ENCODE results near the gene ZC3H12D.

ZC3H12D gene

GRCh38 chr6:149439626-149440025, 45.2 kb downstream of the ZC3H12D start:
- TF ChIP-seq TCF4 (CRISPR knock-in tag; IDR thresholded peaks at IDR 0.05; ENCODE audit: borderline replicate concordance) (no peak), ZNF70 (CRISPR knock-in tag; IDR thresholded peaks at IDR 0.05) (no peak), ISL1 (CRISPR knock-in tag; IDR thresholded peaks at IDR 0.05) (no peak), TOX (CRISPR knock-in tag; IDR thresholded peaks at IDR 0.05; ENCODE audit: borderline replicate concordance) (no peak)
- ATAC-seq, result no peak

GRCh38 chr6:149438855-149439254, 46.0 kb downstream of the ZC3H12D start:
- TF ChIP-seq ISL1 (CRISPR knock-in tag; IDR thresholded peaks at IDR 0.05) (no peak), GLIS3 (CRISPR knock-in tag; IDR thresholded peaks at IDR 0.05) (no peak), SNAI2 (CRISPR knock-in tag; IDR thresholded peaks at IDR 0.05) (no peak), ZFP3 (CRISPR knock-in tag; IDR thresholded peaks at IDR 0.05) (no peak), ESRRG (CRISPR knock-in tag; IDR thresholded peaks at IDR 0.05) (no peak)
- no peak for ATAC-seq

GRCh38 chr6:149437212-149437611, 47.6 kb downstream of the ZC3H12D start:
- ATAC-seq, result no peak

GRCh38 chr6:149436647-149437046, 48.2 kb downstream of the ZC3H12D start:
- ATAC-seq, result no peak
- TF ChIP-seq ZC3H10 (CRISPR knock-in tag; IDR thresholded peaks at IDR 0.05), result no peak
- no peak for TF ChIP-seq CSRNP3 (CRISPR knock-in tag; IDR thresholded peaks at IDR 0.05)
- TF ChIP-seq ESRRG (CRISPR knock-in tag; IDR thresholded peaks at IDR 0.05), result no peak
- TF ChIP-seq RARB (CRISPR knock-in tag; IDR thresholded peaks at IDR 0.05), result no peak

More at GRCh38 chr6:149437212-149437611, 47.6 kb downstream of the ZC3H12D start:
- TF ChIP-seq ZNF8 (CRISPR knock-in tag; IDR thresholded peaks at IDR 0.05) (no peak), CSDC2 (CRISPR knock-in tag; IDR thresholded peaks at IDR 0.05) (no peak), CREB5 (CRISPR knock-in tag; IDR thresholded peaks at IDR 0.05; ENCODE audit: low read depth) (no peak), ZC3H10 (CRISPR knock-in tag; IDR thresholded peaks at IDR 0.05) (no peak), ZNF70 (CRISPR knock-in tag; IDR thresholded peaks at IDR 0.05) (no peak), ZNF565 (CRISPR knock-in tag; conservative IDR thresholded peaks at IDR 0.05; ENCODE audit: low read depth) (no peak), PPARA (CRISPR knock-in tag; IDR thresholded peaks at IDR 0.05; ENCODE audit: borderline replicate concordance) (no peak), POU6F1 (CRISPR knock-in tag; IDR thresholded peaks at IDR 0.05; ENCODE audit: borderline replicate concordance, low read depth) (no peak), RARB (CRISPR knock-in tag; IDR thresholded peaks at IDR 0.05) (no peak), ESRRG (CRISPR knock-in tag; IDR thresholded peaks at IDR 0.05) (no peak), OSR1 (CRISPR knock-in tag; IDR thresholded peaks at IDR 0.05) (no peak), PATZ1 (CRISPR knock-in tag; IDR thresholded peaks at IDR 0.05; ENCODE audit: borderline replicate concordance) (no peak), ISL1 (CRISPR knock-in tag; IDR thresholded peaks at IDR 0.05) (no peak), ZFP3 (CRISPR knock-in tag; IDR thresholded peaks at IDR 0.05) (no peak), TCF4 (CRISPR knock-in tag; IDR thresholded peaks at IDR 0.05; ENCODE audit: borderline replicate concordance) (no peak), SNAI2 (CRISPR knock-in tag; IDR thresholded peaks at IDR 0.05) (no peak), TOX (CRISPR knock-in tag; IDR thresholded peaks at IDR 0.05; ENCODE audit: borderline replicate concordance) (no peak), CSRNP3 (CRISPR knock-in tag; IDR thresholded peaks at IDR 0.05) (no peak)

Data from SK-N-SH treated with all-trans-retinoic acid at 6 μM for 48 hours (cell line).